ENCODE results near the gene SYT5.
A peak's percentile ranks its signal among the peaks of the same experiment; 100 is the strongest.

The SYT5 gene

GRCh38 chr19:55145232-55145631 is 34.9 kb downstream of the SYT5 start:
- TF ChIP-seq, protein P1, sequence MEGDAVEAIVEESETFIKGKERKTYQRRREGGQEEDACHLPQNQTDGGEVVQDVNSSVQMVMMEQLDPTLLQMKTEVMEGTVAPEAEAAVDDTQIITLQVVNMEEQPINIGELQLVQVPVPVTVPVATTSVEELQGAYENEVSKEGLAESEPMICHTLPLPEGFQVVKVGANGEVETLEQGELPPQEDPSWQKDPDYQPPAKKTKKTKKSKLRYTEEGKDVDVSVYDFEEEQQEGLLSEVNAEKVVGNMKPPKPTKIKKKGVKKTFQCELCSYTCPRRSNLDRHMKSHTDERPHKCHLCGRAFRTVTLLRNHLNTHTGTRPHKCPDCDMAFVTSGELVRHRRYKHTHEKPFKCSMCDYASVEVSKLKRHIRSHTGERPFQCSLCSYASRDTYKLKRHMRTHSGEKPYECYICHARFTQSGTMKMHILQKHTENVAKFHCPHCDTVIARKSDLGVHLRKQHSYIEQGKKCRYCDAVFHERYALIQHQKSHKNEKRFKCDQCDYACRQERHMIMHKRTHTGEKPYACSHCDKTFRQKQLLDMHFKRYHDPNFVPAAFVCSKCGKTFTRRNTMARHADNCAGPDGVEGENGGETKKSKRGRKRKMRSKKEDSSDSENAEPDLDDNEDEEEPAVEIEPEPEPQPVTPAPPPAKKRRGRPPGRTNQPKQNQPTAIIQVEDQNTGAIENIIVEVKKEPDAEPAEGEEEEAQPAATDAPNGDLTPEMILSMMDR (IDR thresholded peaks at IDR 0.05; ENCODE audit: borderline replicate concordance, control extremely low read depth, extremely low read depth, insufficient read depth, missing control alignments) = no peak
- in situ Hi-C loops (cut with MboI; ENCODE audit: low sequenced_read_pairs, unreplicated experiment) = no loop called here
- no peak for DNase-seq (ENCODE audit: low spot score)

DNA sequence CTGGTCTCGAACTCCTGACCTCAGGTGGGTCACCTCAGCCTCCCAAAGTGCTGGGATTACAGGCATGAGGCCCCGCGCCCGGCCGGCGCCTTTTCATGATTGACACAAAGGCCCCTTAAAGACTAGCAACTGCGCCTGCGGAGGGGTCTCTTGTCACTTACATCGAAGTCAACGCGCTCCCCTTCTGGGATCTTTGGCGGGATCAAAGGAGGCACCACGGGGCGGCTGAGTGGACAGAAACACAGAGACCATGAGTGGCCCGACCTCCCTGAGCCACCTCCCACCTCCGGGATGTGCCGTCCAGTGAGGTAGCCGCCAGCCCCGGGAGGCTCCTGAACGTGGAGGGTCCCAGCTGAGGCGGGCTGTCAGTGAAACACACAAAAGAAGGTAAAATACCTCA is 38.4 kb downstream of the SYT5 start:
- in situ Hi-C loops (cut with MboI; ENCODE audit: low sequenced_read_pairs, unreplicated experiment) = no loop called here
- TF ChIP-seq, protein P1 (IDR thresholded peaks at IDR 0.05; ENCODE audit: borderline replicate concordance, control extremely low read depth, extremely low read depth, insufficient read depth, missing control alignments) = no peak
- no peak for DNase-seq (ENCODE audit: low spot score)

- TF ChIP-seq, protein P1 (IDR thresholded peaks at IDR 0.05; ENCODE audit: borderline replicate concordance, control extremely low read depth, extremely low read depth, insufficient read depth, missing control alignments) = no peak
- in situ Hi-C loops (cut with MboI; ENCODE audit: low sequenced_read_pairs, unreplicated experiment) = no loop called here
- DNase-seq (ENCODE audit: low spot score) = no peak
Measured at GRCh38 chr19:55137915-55138314, 42.2 kb downstream of the SYT5 start.

DNA sequence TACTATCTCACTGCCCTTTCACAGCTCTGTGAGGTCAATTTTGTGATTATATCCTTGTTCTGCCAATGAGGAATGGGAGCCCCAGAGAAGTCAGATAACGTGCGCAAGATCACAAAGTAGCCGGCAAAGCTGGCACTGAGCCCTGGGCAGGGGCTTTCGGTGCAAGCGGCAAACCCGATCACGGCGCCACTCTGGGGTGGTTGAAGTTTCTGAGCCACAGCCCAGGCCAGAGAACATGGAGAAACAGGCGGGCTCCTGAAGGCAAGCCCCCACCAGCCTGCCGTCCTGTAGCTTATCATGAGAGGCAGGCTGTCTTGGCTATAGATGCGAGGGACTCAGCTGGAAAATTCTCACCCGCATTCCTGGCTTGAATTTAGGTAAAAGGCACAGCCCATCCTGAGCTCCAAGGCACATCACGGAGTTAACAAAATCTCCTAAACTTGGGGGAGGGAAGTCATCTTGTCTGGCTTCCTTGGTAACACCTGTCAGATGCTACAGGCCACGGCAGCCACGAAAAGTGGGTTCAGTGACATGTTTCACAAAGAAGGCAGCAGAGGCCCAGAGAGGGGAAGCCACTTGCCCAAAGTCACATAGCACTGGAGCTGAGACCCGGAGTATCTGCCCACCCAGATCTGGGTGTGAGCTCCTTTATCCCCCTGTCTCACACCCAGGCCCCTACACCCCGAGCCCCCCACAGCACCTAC is 43.5 kb downstream of the SYT5 start:
- TF ChIP-seq, protein P1 (IDR thresholded peaks at IDR 0.05; ENCODE audit: borderline replicate concordance, control extremely low read depth, extremely low read depth, insufficient read depth, missing control alignments) = no peak
- in situ Hi-C loops (cut with MboI; ENCODE audit: low sequenced_read_pairs, unreplicated experiment) = no loop called here
- DNase-seq (ENCODE audit: low spot score) = no peak

- DNase-seq (ENCODE audit: low spot score) = no peak
- TF ChIP-seq, protein P1 (IDR thresholded peaks at IDR 0.05; ENCODE audit: borderline replicate concordance, control extremely low read depth, extremely low read depth, insufficient read depth, missing control alignments) = no peak
- in situ Hi-C loops (cut with MboI; ENCODE audit: low sequenced_read_pairs, unreplicated experiment) = no loop called here
Measured at GRCh38 chr19:55134736-55135135, 45.4 kb downstream of the SYT5 start.

DNA sequence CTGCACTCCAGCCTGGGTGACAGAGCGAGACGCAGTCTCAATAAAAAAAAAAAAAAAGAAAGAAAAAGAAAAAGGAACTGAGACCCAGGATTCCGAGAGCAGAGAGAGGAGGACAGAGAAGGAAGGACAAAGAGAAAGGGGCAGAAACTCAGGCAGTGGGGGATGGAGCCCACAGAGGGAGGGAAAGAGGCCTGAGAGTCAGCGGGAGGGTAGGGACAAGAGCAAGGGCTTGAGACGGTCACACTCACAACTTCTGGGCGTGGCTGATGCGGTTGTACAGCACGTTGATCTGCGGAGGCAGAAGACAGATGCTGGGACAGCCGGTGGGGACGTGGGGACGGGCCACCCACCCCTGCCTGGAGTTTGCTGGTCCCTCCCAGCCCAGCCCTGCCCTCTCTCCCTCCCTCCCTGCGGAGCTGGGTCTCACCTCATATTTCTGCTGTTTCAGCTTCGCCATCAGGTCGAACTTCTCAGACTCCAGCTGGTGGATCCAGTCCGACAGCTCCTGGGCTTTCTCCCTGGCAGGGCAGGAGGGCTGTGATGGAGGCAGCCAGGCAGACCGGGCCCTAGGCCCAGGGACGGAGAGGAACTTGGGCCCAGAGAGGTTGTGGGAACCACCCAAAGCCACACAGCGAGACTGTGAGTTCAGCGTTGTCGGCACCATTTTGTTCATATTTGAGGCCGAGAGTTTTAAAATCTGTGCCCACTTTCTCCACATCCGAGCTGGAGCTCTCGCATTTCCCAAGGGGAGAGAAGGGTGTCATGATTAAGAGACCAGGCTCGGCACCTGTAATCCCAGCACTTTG is 46.2 kb downstream of the SYT5 start:
- TF ChIP-seq, protein P1 (IDR thresholded peaks at IDR 0.05; ENCODE audit: borderline replicate concordance, control extremely low read depth, extremely low read depth, insufficient read depth, missing control alignments) = no peak
- peak; percentile 65 for DNase-seq (ENCODE audit: low spot score)
- in situ Hi-C loops (cut with MboI; ENCODE audit: low sequenced_read_pairs, unreplicated experiment) = no loop called here

Data from GM13976 (cell line).